VCaP (cell line): ENCODE results near the gene CTTN.
A peak's percentile ranks its signal among the peaks of the same experiment; 100 is the strongest.

Experiments
- H3K27ac ChIP-seq: fragments of 450-650 bp; 2 replicates; pipeline ENCODE4 v1.5.1; 2017
- TF ChIP-seq, protein P1 (sequence below): fragments of 450-650 bp; conservative IDR thresholded peaks from 2 replicates; pipeline ENCODE4 v1.5.1; 2017; ENCODE audit warnings: mild to moderate bottlenecking, moderate library complexity

Gene CTTN

DNA sequence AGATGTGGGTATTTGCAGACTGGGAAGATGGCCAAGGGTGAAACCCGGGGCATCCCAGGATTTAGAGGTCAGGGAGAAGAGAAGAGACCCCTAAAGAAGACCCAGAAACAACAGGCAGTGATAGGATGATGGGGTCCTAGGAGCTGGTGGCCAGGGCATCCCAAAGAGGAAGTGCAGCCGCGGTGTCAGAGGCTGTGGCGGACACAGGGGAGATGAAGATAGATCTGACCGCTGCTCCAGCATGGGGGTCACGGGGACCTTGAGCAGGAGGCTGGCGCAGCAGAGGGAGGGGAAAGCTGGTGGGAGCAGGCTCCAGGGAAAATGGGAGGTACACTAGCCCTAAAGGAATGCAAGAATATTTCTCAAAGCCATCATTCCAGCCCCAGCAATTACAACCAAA lies 47.3 kb downstream of the CTTN start:
- H3K27ac ChIP-seq, result no peak overlapping the region
- TF ChIP-seq, protein P1, sequence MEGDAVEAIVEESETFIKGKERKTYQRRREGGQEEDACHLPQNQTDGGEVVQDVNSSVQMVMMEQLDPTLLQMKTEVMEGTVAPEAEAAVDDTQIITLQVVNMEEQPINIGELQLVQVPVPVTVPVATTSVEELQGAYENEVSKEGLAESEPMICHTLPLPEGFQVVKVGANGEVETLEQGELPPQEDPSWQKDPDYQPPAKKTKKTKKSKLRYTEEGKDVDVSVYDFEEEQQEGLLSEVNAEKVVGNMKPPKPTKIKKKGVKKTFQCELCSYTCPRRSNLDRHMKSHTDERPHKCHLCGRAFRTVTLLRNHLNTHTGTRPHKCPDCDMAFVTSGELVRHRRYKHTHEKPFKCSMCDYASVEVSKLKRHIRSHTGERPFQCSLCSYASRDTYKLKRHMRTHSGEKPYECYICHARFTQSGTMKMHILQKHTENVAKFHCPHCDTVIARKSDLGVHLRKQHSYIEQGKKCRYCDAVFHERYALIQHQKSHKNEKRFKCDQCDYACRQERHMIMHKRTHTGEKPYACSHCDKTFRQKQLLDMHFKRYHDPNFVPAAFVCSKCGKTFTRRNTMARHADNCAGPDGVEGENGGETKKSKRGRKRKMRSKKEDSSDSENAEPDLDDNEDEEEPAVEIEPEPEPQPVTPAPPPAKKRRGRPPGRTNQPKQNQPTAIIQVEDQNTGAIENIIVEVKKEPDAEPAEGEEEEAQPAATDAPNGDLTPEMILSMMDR, result no peak

DNA sequence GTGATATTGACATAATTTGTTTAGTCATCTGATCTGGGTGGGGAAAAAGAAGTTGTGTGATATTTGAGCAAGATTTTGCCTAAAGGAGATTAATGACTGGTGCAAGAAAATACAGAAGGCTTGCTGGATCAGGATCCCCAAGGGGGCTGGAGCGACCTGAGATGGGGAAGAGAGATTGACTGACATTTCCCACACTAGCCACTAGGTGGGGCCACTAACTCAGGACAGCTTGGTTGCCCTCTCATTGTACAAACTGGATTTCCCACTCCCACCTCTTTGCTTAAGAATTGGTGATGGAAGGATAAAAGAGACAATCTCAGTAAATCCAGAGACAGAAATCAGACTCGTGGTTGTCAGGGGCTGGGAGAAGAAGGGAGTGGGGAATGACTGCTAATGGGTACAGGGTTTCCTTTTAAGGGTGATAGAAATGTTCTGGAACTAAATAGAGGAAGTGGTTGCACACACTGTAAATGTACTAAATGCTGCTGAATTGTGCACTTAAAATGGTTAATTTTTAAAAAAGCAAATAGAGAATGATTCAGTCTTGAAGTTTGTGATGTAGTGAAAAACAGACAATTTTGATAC lies 50.7 kb downstream of the CTTN start:
- H3K27ac ChIP-seq, result no peak overlapping the region
- TF ChIP-seq, protein P1, result peak; percentile 57

DNA sequence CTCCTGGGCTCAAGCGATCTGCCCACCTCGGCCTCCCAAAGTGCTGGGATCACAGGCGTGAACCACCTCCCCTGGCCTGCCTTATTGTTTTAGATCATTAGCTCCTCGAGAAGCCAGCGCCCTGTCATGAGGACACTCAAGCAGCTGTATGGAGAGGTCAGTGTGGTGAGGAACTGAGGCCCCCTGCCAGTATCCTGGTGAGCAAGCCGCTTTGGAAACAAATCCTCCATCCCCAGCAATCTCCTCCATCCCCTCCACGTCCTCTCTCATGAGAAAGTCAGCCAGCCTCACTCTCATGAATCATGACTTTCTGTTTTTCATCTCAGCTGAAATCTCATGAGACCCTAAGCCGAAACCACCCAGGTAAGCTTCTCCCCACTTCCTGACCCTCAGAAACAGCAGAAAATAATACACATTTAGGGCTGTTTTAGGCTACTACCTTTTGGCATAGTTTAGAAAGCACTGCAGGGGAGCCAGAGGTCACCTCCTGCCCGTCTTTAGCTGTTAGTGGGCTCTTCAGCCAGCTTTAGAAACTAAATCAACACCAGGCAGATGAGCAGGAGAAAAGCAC lies 56.0 kb downstream of the CTTN start:
- H3K27ac ChIP-seq, result peak overlapping the region; percentile 93
- TF ChIP-seq, protein P1, result no peak

DNA sequence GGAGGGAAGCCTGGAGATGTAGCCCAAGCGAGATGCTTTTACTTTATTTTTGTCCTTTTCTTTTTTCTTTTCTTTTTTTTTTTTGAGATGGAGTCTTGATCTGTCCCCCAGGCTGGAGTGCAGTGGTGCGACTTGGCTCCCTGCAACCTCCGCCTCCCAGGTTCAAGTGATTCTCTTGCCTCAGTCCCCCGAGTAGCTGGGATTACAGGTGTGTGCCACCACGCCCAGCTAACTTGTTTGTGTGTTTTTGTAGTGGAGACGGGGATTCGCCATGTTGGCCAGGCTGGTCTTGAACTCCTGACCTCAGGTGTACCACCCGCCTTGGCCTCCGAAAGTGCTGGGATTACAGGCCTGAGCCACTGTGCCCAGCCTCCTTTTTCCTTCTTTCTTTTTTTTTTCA lies 56.5 kb downstream of the CTTN start:
- peak overlapping the region; percentile 93 for H3K27ac ChIP-seq

DNA sequence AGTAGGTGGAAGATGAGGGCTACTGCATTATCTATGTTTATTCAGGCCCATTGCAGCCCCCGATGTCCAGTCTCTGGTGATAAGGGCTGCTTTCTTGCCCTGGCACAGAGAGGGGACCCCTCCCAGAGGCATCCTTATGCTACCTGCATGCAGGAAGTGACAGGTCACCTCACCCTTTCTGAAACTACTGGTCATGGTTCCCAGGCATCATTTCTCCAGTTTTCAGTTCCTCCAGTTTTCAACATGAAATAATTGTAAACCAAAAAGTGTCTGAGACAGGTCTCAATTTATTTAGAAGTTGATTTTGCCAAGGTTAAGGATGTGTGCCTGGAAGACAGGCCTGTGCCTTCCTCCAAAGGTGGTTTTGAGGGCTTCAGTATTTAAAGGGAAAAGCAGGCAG lies 57.0 kb downstream of the CTTN start:
- TF ChIP-seq, protein P1, result no peak
- H3K27ac ChIP-seq, result peak overlapping the region; percentile 93

DNA sequence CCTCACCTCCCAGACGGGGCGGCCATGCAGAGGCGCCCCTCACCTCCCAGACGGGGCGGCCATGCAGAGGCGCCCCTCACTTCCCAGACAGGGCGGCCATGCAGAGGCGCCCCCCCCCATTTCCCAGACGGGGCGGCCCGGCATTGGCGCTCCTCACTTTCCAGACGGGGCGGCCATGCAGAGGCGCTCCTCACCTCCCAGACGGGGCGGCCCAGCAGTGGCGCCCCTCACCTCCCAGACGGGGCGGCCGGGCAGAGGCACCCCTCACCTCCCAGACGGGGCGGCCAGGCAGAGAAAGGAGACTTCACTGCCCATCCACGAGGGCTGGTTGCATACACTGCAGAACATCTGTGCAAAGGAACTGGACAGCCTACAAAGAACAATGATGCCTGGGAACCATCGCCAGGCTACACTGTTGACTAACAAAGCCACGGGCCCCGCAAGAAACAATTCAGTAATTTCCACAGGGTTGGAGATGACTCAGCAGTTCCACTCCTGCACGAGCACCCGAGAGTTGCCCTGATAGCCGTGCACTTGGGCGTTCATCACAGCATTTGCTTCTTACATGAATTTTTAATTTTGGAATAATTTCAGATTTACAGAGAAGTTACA lies 58.7 kb downstream of the CTTN start:
- peak overlapping the region; percentile 93 for H3K27ac ChIP-seq
- TF ChIP-seq, protein P1, result no peak

DNA sequence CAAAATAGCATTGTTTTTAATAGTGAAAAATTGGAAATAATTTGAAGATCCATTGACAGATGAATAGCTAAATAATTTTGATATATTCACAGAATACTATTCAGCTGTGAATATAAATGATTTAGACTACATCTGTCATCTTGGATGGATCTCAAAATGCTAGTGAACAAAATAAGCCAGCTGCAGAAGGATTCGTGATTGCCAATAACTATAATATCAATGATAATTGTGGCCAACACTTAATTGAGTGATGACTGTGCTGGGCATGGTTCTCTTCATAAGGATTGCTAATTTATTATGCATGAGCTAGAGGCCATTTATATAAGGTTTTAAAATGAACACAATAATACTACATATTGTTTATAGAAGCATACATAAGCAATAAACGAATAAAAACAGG lies 60.4 kb downstream of the CTTN start:
- H3K27ac ChIP-seq, result no peak overlapping the region
- TF ChIP-seq, protein P1, result no peak

DNA sequence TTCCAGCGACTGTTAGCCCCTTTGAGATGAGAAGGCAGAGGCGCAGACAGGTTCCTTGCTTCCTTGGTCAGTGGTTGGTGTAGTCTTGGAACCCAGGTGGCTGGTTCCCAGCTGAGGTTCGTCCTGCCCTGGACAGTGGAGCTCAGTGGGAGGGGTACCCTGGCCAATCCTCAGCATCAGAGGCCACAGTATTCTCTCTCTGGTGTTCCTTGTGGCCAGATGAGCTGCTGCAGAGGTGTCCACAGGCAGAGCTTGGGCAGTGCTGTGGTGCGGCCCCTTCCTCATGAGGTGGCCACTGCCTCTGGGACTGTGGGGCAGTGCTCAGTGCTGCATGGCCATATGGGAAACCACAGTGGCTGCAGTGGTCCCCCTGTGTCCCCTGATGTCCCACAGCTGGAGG lies 61.8 kb downstream of the CTTN start:
- TF ChIP-seq, protein P1, result no peak
- H3K27ac ChIP-seq, result no peak overlapping the region
